Cardiac muscle cell (in vitro differentiated cells and primary cell): ENCODE data around the gene FGGY. TPM values are rescaled to one million over a fixed set of nuclear protein-coding genes. Genes with fewer than 3 reads are reported as not detected.

ENCODE experiments used
- DNase-seq, 2 donors: peaks; one replicate each; pipeline versions ENCODE4 v3.0.0 to v3.0.0-alpha.2; 2010 to 2017; ENCODE audit warnings: low read depth in 1 of 2, low spot score in 1 of 2
- H3K27ac ChIP-seq: fragments of 200-600 bp; sonication (generic); 2 replicates; pipeline ENCODE4 v1.5.1; 2016
- H3K27me3 ChIP-seq: fragments of 200-600 bp; sonication (generic); 2 replicates; pipeline ENCODE4 v1.6.0; 2016; ENCODE audit warnings: control low read depth
- H3K36me3 ChIP-seq: fragments of 200-600 bp; sonication (generic); 2 replicates; pipeline ENCODE4 v1.5.1; 2016; ENCODE audit warnings: control low read depth
- H3K4me1 ChIP-seq: fragments of 200-600 bp; sonication (generic); 2 replicates; pipeline ENCODE4 v1.8.1; 2017; ENCODE audit warnings: low read depth, mild to moderate bottlenecking, mixed run types
- H3K4me3 ChIP-seq: fragments of 200-600 bp; sonication (generic); 2 replicates; pipeline ENCODE4 v1.5.1; 2016; ENCODE audit warnings: mild to moderate bottlenecking
- H3K9me3 ChIP-seq: fragments of 200-600 bp; sonication (generic); 2 replicates; pipeline ENCODE4 v1.5.1; 2017; ENCODE audit warnings: low read depth, mild to moderate bottlenecking, control low read depth
- CTCF ChIP-seq: IDR thresholded peaks from 2 replicates; pipeline ENCODE4 v1.5.1; 2012; ENCODE audit warnings: low read depth, mild to moderate bottlenecking, low read length
- polyA plus RNA-seq: library from polyadenylated mRNA; unstranded; fragments of >200 nt; fragmentation: Nextera tagmentation; extraction: Ambion mirVana; gene quantifications from 2 replicates; pipeline ENCODE4 v1.2.1, GENCODE V29; 2016
- total RNA-seq: library from RNA; depleted of rRNA; stranded (reverse); fragments of >200 nt; gene quantifications from 2 replicates; pipeline ENCODE4 v1.2.3, GENCODE V29; 2016

The FGGY gene
- total and polyA plus RNA-seq, 2 experiments from 2014 or later, result 9.8 to 14.5 TPM

GRCh38 chr1:59510249-59510648 lies 213.4 kb downstream of the FGGY start:
- no peaks in the 10 kb centered on the region for H3K4me1 ChIP-seq
- H3K4me3 ChIP-seq, result no peak overlapping the region
- H3K27me3 ChIP-seq, result no peaks in the 10 kb centered on the region
- H3K9me3 ChIP-seq, result no peaks in the 10 kb centered on the region
- TF ChIP-seq CTCF, result no peak
- no peak for DNase-seq
- no peak overlapping the region for H3K27ac ChIP-seq
- no peaks in the 10 kb centered on the region for H3K36me3 ChIP-seq

- Histone ChIP-seq H3K27ac (no peak overlapping the region), H3K36me3 (no peaks in the 10 kb centered on the region), H3K4me3 (no peak overlapping the region), H3K9me3 (no peaks in the 10 kb centered on the region), H3K27me3 (no peaks in the 10 kb centered on the region), H3K4me1 (no peaks in the 10 kb centered on the region)
- TF ChIP-seq CTCF, result no peak
- DNase-seq, result peak in 1 of 2 donors; percentile 62
Measured at GRCh38 chr1:59511476-59512465, 214.9 kb downstream of the FGGY start.

DNA sequence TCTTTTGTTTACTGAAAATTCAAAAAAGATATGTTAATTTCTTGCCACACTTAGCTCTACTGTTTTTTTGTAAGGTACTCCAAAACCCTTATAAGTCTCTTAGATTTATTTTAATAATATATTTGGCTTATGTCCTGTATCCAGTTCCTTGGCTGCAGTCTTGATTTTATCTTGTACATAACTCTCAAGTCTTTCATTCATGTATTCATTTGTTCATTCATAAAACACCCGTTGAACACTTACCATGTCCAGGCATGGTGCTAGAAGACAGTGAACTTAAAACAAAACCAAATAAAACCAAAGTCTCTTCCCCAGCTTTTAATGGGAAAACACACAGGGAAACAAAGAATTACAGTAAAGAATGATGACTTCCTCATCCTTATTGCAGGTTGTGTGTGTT lies 215.8 kb downstream of the FGGY start:
- Histone ChIP-seq H3K9me3 (no peaks in the 10 kb centered on the region), H3K4me3 (no peak overlapping the region), H3K27ac (no peak overlapping the region), H3K4me1 (no peaks in the 10 kb centered on the region), H3K36me3 (no peaks in the 10 kb centered on the region), H3K27me3 (no peaks in the 10 kb centered on the region)
- TF ChIP-seq CTCF, result no peak
- no peak for DNase-seq

GRCh38 chr1:59514061-59514909 lies 217.4 kb downstream of the FGGY start:
- no peaks in the 10 kb centered on the region for H3K4me1 ChIP-seq
- TF ChIP-seq CTCF, result no peak

DNA sequence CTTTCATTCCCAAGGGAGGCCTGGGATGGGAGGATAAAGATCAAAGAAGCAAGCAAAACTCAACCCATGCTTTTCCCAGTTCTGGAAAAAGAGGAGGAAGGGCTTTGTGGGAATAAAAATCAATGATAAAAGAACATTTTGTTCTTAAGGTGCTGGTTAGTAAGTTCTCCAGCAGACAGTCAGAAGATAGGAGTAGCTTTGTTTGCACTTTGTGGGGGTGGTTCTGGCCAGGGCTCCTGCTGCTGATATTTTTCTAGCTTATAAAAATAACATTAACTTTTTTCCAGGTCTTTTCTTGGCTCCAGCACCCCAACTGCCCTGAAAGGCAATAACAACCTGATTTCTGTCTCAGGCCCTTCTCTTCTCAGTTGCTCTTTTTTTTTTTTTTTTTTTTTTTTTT lies 220.0 kb downstream of the FGGY start:
- peak in 1 of 2 donors; percentile 71 for DNase-seq
- Histone ChIP-seq H3K9me3 (no peaks in the 10 kb centered on the region), H3K27me3 (no peaks in the 10 kb centered on the region), H3K4me1 (no peaks in the 10 kb centered on the region), H3K4me3 (no peak overlapping the region), H3K36me3 (no peaks in the 10 kb centered on the region), H3K27ac (no peak overlapping the region)
- no peak for TF ChIP-seq CTCF

More at GRCh38 chr1:59514061-59514909, 217.4 kb downstream of the FGGY start:
- Histone ChIP-seq H3K4me3 (no peak overlapping the region), H3K36me3 (no peaks in the 10 kb centered on the region), H3K27me3 (no peaks in the 10 kb centered on the region), H3K27ac (no peak overlapping the region), H3K9me3 (no peaks in the 10 kb centered on the region)
- DNase-seq, result no peak
